ENCODE data around the gene RPS4Y1. TPM values are rescaled to one million over a fixed set of nuclear protein-coding genes. Genes with fewer than 3 reads are reported as not detected.
"Not testable (repeated sequence)": the region's sequence is repeated elsewhere in the genome, so short reads cannot be mapped to it uniquely, and the experiment has no call there.

Gene RPS4Y1
- total RNA-seq, 2 donors from 2014 or later = 364 to 399 TPM

DNA sequence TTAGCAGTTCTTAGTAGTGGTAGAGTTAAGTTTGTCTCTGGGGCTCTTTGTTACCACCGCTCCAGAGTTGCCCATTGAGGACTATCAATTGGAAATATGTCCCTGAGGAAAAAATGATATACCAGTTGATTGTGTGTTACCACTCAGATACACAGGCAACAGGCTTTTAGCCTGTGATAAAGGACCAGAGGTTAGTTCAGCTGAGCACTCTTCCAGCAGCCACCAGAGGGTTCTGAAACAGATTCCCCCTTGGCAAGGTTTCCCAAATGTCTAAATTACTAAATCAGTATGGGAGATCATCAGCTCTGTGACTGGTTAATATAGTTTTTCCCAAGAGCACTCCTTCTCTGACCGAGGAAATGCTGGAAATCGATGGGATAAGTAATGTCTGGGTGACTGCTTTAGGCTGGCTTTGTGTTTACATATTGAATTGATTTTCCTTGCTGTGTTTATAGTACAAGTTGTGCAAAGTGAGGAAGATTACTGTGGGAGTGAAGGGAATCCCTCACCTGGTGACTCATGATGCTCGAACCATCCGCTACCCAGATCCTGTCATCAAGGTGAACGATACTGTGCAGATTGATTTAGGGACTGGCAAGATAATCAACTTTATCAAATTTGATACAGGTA is 12.9 kb downstream of the RPS4Y1 start:
- H3K9me3 ChIP-seq (ENCODE audit: control insufficient read depth, low read length, poor library complexity, severe bottlenecking) = no peaks in the 10 kb centered on the region
- no peak overlapping the region for H3K4me3 Mint-ChIP-seq
- H3K27ac Mint-ChIP-seq = no peak overlapping the region
- H3K36me3 Mint-ChIP-seq (ENCODE audit: low read depth) = peaks cover 2% of the 10 kb centered on the region
- no peak for DNase-seq
- H3K27me3 Mint-ChIP-seq = no peaks in the 10 kb centered on the region
- peaks cover 43% of the 10 kb centered on the region for H3K4me1 Mint-ChIP-seq
- ATAC-seq = no peak

DNA sequence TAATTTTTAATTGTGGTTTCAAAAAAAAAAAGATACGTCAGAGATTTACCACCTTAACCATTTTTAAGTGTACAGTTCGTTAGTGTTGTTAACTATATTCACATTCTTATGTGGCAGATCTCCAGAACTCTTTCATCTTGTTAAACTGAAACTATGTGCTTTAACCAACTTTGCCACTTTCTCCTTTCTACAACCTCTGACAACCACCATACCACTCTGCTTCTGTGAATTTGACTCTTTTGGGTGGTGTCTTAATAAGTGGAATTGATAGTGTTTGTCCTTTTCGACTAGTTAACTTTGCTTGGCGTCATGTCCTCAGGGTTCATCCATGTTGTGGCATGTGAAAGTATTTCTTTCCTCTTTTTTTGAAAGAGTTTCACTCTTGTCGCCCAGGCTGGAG is 15.7 kb downstream of the RPS4Y1 start:
- Mint-ChIP-seq H3K4me1 (peaks cover 50% of the 10 kb centered on the region), H3K36me3 (ENCODE audit: low read depth) (peaks cover 5% of the 10 kb centered on the region), H3K27ac (no peak overlapping the region), H3K4me3 (no peak overlapping the region), H3K27me3 (no peaks in the 10 kb centered on the region)
- ATAC-seq = peak; percentile 67
- no peaks in the 10 kb centered on the region for H3K9me3 ChIP-seq (ENCODE audit: control insufficient read depth, low read length, poor library complexity, severe bottlenecking)
- no peak for DNase-seq

GRCh38 chrY:2857686-2858085 is 16.3 kb downstream of the RPS4Y1 start:
- H3K9me3 ChIP-seq (ENCODE audit: control insufficient read depth, low read length, poor library complexity, severe bottlenecking) = no peaks in the 10 kb centered on the region
- Mint-ChIP-seq H3K4me3 (no peak overlapping the region), H3K27me3 (no peaks in the 10 kb centered on the region), H3K27ac (peak overlapping the region; percentile 70), H3K4me1 (peaks cover 52% of the 10 kb centered on the region), H3K36me3 (ENCODE audit: low read depth) (peaks cover 7% of the 10 kb centered on the region)
- ATAC-seq = no peak
- no peak for DNase-seq

- Mint-ChIP-seq H3K27me3 (no peaks in the 10 kb centered on the region), H3K36me3 (ENCODE audit: low read depth) (peaks cover 7% of the 10 kb centered on the region), H3K27ac (peak overlapping the region; percentile 70), H3K4me3 (no peak overlapping the region), H3K4me1 (peaks cover 45% of the 10 kb centered on the region)
- no peak for ATAC-seq
- no peak for DNase-seq
- H3K9me3 ChIP-seq (ENCODE audit: control insufficient read depth, low read length, poor library complexity, severe bottlenecking) = no peaks in the 10 kb centered on the region
These were observed 18.4 kb downstream of the RPS4Y1 start for GRCh38 chrY:2859782-2860181.

DNA sequence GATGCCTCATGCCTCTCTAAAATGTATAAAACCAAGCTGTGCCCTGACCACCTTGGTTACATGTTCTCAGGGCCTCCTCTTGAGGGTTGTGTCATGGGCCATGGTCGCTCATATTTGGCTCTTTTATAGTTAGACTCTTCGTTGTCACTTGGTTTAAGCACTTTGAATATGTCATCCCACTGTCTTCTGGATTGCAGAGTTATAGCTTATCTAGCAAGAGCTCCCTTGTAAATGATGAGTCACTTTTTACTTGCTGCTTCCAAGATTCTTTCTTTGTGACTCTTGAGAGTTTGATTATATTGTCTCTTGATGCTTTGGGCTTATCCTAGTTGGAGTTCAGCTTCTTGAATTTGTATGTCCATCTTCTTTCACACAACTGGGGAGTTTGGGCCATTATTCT is 19.1 kb downstream of the RPS4Y1 start:
- peaks cover 7% of the 10 kb centered on the region for H3K36me3 Mint-ChIP-seq (ENCODE audit: low read depth)
- ATAC-seq (no peak), DNase-seq (no peak)
- no peaks in the 10 kb centered on the region for H3K9me3 ChIP-seq (ENCODE audit: control insufficient read depth, low read length, poor library complexity, severe bottlenecking)
- H3K4me1 Mint-ChIP-seq = peaks cover 41% of the 10 kb centered on the region
- no peak overlapping the region for H3K4me3 Mint-ChIP-seq
- peak overlapping the region; percentile 70 for H3K27ac Mint-ChIP-seq
- H3K27me3 Mint-ChIP-seq = no peaks in the 10 kb centered on the region

GRCh38 chrY:2866581-2866980 is 25.2 kb downstream of the RPS4Y1 start:
- Mint-ChIP-seq H3K4me3 (no peak overlapping the region), H3K4me1 (peaks cover 5% of the 10 kb centered on the region), H3K27me3 (no peaks in the 10 kb centered on the region), H3K27ac (peak overlapping the region; percentile 1), H3K36me3 (ENCODE audit: low read depth) (peaks cover 5% of the 10 kb centered on the region)
- DNase-seq = no peak
- ATAC-seq = no peak
- H3K9me3 ChIP-seq (ENCODE audit: control insufficient read depth, low read length, poor library complexity, severe bottlenecking) = no peaks in the 10 kb centered on the region

- H3K27me3 Mint-ChIP-seq = no peaks in the 10 kb centered on the region
- no peak for ATAC-seq
- H3K9me3 ChIP-seq (ENCODE audit: control insufficient read depth, low read length, poor library complexity, severe bottlenecking) = no peaks in the 10 kb centered on the region
- no peak for DNase-seq
- H3K4me3 Mint-ChIP-seq = no peak overlapping the region
- no peak overlapping the region for H3K27ac Mint-ChIP-seq
- peaks cover 2% of the 10 kb centered on the region for H3K4me1 Mint-ChIP-seq
- peaks cover 3% of the 10 kb centered on the region for H3K36me3 Mint-ChIP-seq (ENCODE audit: low read depth)
These were observed 26.1 kb downstream of the RPS4Y1 start for GRCh38 chrY:2867469-2867868.

GRCh38 chrY:2868035-2868607 is 26.7 kb downstream of the RPS4Y1 start:
- ATAC-seq = no peak
- Mint-ChIP-seq H3K4me3 (peak overlapping the region; percentile 63), H3K27me3 (no peaks in the 10 kb centered on the region), H3K27ac (no peak overlapping the region), H3K36me3 (ENCODE audit: low read depth) (peaks cover 3% of the 10 kb centered on the region), H3K4me1 (no peaks in the 10 kb centered on the region)
- no peaks in the 10 kb centered on the region for H3K9me3 ChIP-seq (ENCODE audit: control insufficient read depth, low read length, poor library complexity, severe bottlenecking)
- no peak for DNase-seq

GRCh38 chrY:2872234-2872633 is 30.8 kb downstream of the RPS4Y1 start:
- not testable (repeated sequence) for H3K4me3 Mint-ChIP-seq; DNase-seq; H3K4me1 Mint-ChIP-seq; H3K27ac Mint-ChIP-seq; H3K27me3 Mint-ChIP-seq; ATAC-seq; H3K9me3 ChIP-seq (ENCODE audit: control insufficient read depth, low read length, poor library complexity, severe bottlenecking); H3K36me3 Mint-ChIP-seq (ENCODE audit: low read depth)

DNA sequence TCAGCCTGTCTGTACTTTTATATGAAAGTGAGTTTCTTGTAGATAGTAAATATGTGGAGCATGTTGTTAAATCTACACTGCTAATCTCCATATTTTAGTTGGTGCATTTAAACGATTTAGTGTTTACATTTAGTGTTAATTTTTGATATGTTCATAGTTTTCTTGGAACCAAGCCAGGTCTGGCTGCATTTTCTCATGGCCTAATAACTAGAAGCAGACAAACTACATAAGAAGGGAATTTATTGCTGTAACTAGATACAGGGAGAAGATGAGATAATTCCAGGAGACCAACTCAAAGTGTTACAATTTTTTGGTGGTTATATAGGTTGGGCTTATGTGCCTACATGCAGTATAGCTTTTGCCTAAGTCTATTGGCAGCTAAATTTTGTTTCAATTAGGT is 32.8 kb downstream of the RPS4Y1 start:
- H3K27ac Mint-ChIP-seq = no peak overlapping the region
- DNase-seq (no peak), ATAC-seq (no peak)
- no peaks in the 10 kb centered on the region for H3K27me3 Mint-ChIP-seq
- H3K9me3 ChIP-seq (ENCODE audit: control insufficient read depth, low read length, poor library complexity, severe bottlenecking) = no peaks in the 10 kb centered on the region
- H3K4me1 Mint-ChIP-seq = peaks cover 2% of the 10 kb centered on the region
- no peak overlapping the region for H3K4me3 Mint-ChIP-seq
- H3K36me3 Mint-ChIP-seq (ENCODE audit: low read depth) = no peaks in the 10 kb centered on the region

GRCh38 chrY:2883561-2883960 is 42.2 kb downstream of the RPS4Y1 start:
- H3K4me3 Mint-ChIP-seq = no peak overlapping the region
- no peak overlapping the region for H3K27ac Mint-ChIP-seq

DNA sequence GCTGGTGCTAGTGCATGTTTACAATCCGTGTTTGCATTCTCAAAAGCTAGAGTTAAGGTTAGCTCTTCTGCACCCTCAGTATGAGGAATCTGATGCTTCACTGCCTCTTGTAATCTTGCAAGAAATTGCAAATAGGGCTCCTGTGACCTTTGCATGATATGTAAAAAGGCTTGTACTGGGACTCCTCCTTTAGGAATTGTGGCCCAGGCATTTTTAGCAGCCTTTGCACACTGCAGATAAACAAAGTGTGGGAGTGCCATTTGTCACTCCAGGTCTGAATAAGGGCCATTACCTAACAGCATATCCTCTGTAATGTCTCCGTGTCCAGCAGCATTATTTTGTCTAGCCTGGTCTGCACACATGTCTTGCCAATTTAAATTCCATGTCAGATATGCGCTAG is 44.5 kb downstream of the RPS4Y1 start:
- H3K9me3 ChIP-seq (ENCODE audit: control insufficient read depth, low read length, poor library complexity, severe bottlenecking) = no peaks in the 10 kb centered on the region
- Mint-ChIP-seq H3K4me3 (no peak overlapping the region), H3K27me3 (no peaks in the 10 kb centered on the region), H3K36me3 (ENCODE audit: low read depth) (no peaks in the 10 kb centered on the region), H3K27ac (no peak overlapping the region), H3K4me1 (peaks cover 7% of the 10 kb centered on the region)
- ATAC-seq = no peak
- no peak for DNase-seq

More at GRCh38 chrY:2883561-2883960, 42.2 kb downstream of the RPS4Y1 start:
- Mint-ChIP-seq H3K4me1 (peaks cover 7% of the 10 kb centered on the region), H3K36me3 (ENCODE audit: low read depth) (peaks cover 2% of the 10 kb centered on the region), H3K27me3 (no peaks in the 10 kb centered on the region)
- H3K9me3 ChIP-seq (ENCODE audit: control insufficient read depth, low read length, poor library complexity, severe bottlenecking) = no peaks in the 10 kb centered on the region
- DNase-seq (no peak), ATAC-seq (no peak)

GRCh38 chrY:2887386-2887785 is 46.0 kb downstream of the RPS4Y1 start:
- Mint-ChIP-seq H3K4me3 (peak overlapping the region; percentile 34), H3K27ac (peak overlapping the region; percentile 53), H3K27me3 (no peaks in the 10 kb centered on the region), H3K4me1 (peaks cover 7% of the 10 kb centered on the region), H3K36me3 (ENCODE audit: low read depth) (no peaks in the 10 kb centered on the region)
- no peaks in the 10 kb centered on the region for H3K9me3 ChIP-seq (ENCODE audit: control insufficient read depth, low read length, poor library complexity, severe bottlenecking)
- DNase-seq (no peak), ATAC-seq (peak; percentile 32)

DNA sequence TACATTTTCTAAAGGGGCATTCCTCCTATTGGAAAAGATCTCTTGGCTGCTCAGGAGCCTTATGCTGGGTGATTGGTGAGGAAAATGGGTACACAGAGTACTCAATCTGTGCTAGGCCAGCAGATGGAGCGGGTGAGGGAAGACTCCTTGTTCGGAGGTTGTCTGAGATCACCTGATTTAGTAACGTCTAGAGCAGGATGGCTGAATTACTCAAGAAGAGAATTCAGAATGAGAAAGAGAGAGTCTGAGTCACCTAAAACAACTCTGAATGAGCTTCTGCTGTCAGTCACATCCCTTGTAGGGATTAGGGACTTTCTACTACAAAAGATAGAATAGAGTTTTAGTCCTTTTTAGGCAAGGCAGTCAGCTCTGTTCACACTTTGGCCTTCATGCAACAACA is 46.6 kb downstream of the RPS4Y1 start:
- peak overlapping the region; percentile 53 for H3K27ac Mint-ChIP-seq
- ATAC-seq = peak; percentile 39
- peaks cover 7% of the 10 kb centered on the region for H3K4me1 Mint-ChIP-seq
- no peaks in the 10 kb centered on the region for H3K36me3 Mint-ChIP-seq (ENCODE audit: low read depth)
- DNase-seq = no peak
- peak overlapping the region; percentile 34 for H3K4me3 Mint-ChIP-seq
- H3K27me3 Mint-ChIP-seq = no peaks in the 10 kb centered on the region
- H3K9me3 ChIP-seq (ENCODE audit: control insufficient read depth, low read length, poor library complexity, severe bottlenecking) = no peaks in the 10 kb centered on the region

All from T-helper 17 cell (primary cell).